ENCODE measurements around the gene DGKG. TPM values are rescaled to one million over a fixed set of nuclear protein-coding genes. Genes with fewer than 3 reads are reported as not detected.

DGKG gene
- polyA plus RNA-seq, 3 donors = 0.47 to 0.95 (median 0.48) TPM

- no peak for DNase-seq
Measured at GRCh38 chr3:186210852-186211500, 151.1 kb downstream of the DGKG start.

- DNase-seq = peak; percentile 31
Measured at GRCh38 chr3:186209810-186210752, 152.0 kb downstream of the DGKG start.

GRCh38 chr3:186208296-186208989, 153.6 kb downstream of the DGKG start:
- DNase-seq = no peak

GRCh38 chr3:186207515-186207914, 154.5 kb downstream of the DGKG start:
- no peak for DNase-seq

GRCh38 chr3:186200726-186201125, 161.3 kb downstream of the DGKG start:
- no peak for DNase-seq

GRCh38 chr3:186198442-186198841, 163.6 kb downstream of the DGKG start:
- DNase-seq = no peak

- no peak for DNase-seq
Measured at GRCh38 chr3:186194451-186194811, 167.6 kb downstream of the DGKG start.

GRCh38 chr3:186193534-186194450, 168.2 kb downstream of the DGKG start:
- peak; percentile 61 for DNase-seq

- DNase-seq = no peak
Measured at GRCh38 chr3:186192823-186193222, 169.2 kb downstream of the DGKG start.

- no peak for DNase-seq
Measured at GRCh38 chr3:186189492-186189891, 172.5 kb downstream of the DGKG start.

- DNase-seq = no peak
Measured at GRCh38 chr3:186187401-186188275, 174.4 kb downstream of the DGKG start.

GRCh38 chr3:186185194-186185787, 176.7 kb downstream of the DGKG start:
- DNase-seq = no peak

GRCh38 chr3:186184021-186184420, 178.0 kb downstream of the DGKG start:
- no peak for DNase-seq

GRCh38 chr3:186182850-186183249, 179.2 kb downstream of the DGKG start:
- no peak for DNase-seq

GRCh38 chr3:186181901-186182300, 180.1 kb downstream of the DGKG start:
- no peak for DNase-seq

GRCh38 chr3:186180891-186181481, 181.0 kb downstream of the DGKG start:
- DNase-seq = no peak

- DNase-seq = no peak
Measured at GRCh38 chr3:186180151-186180550, 181.9 kb downstream of the DGKG start.

- DNase-seq = no peak
Measured at GRCh38 chr3:186178412-186178811, 183.6 kb downstream of the DGKG start.

- DNase-seq = no peak
Measured at GRCh38 chr3:186176373-186176990, 185.6 kb downstream of the DGKG start.

Data from renal pelvis (tissue), 4 donors.